Right lobe of liver (tissue), 6 donors: ENCODE data around the gene STXBP5. TPM values are rescaled to one million over a fixed set of nuclear protein-coding genes. Genes with fewer than 3 reads are reported as not detected.

Source experiments
- ATAC-seq, 4 donors: fragments of 200-7000 bp; cut with Tn5 transposase; one replicate each; pipeline ENCODE4 v1.9.1; 2020; ENCODE audit warnings: mild to moderate bottlenecking in 4 of 4, moderate library complexity in 4 of 4
- DNase-seq, 3 donors: peaks; one replicate each; pipeline ENCODE4 v3.0.0-alpha.2; 2020
- H3K27ac ChIP-seq, 3 donors: fragments of 200-600 bp; one replicate each; pipeline ENCODE4 v1.8.0; 2022
- H3K27me3 ChIP-seq, 2 donors: fragments of 200-600 bp; one replicate each; pipeline ENCODE4 v1.8.0; 2022
- H3K36me3 ChIP-seq, 4 donors: fragments of 200-600 bp; sonication (generic) in 1 of 4; one replicate each; pipeline versions ENCODE4 v1.5.1 to v1.8.0; 2017 to 2022; ENCODE audit warnings: control low read depth in 1 of 4
- H3K4me1 ChIP-seq, 4 donors: fragments of 200-600 bp; sonication (generic) in 1 of 4; one replicate each; pipeline versions ENCODE4 v1.5.1 to v1.8.0; 2017 to 2022; ENCODE audit warnings: control low read depth in 1 of 4
- H3K4me3 ChIP-seq, 3 donors: fragments of 200-600 bp; one replicate each; pipeline ENCODE4 v1.8.0; 2022
- H3K9me3 ChIP-seq, 4 donors: fragments of 200-600 bp; sonication (generic) in 1 of 4; one replicate each; pipeline versions ENCODE4 v1.5.1 to v1.8.0; 2017 to 2022; ENCODE audit warnings: control low read depth in 1 of 4
- POLR2A ChIP-seq: fragments of 450-650 bp; IDR thresholded peaks from one replicate; pipeline ENCODE4 v1.6.1; 2017; ENCODE audit warnings: antibody characterized with exemption, mild to moderate bottlenecking
- WGBS: methylation state at CpG from one replicate; pipeline ENCODE4 v1.1.6; 2018; ENCODE audit warnings: low coverage, low lambda C conversion rate; ENCODE audit not compliant: insufficient coverage; ENCODE audit errors: missing lambda C conversion rate; 5-methylcytosine and 5-hydroxymethylcytosine counted together
- intact Hi-C, 2 donors: fragments of 100-400 bp; cut with DNase I; formaldehyde crosslinking; loops; one replicate each; pipeline versions ENCODE4 v1.11.2 to v1.14.1; 2022
- total RNA-seq, 6 experiments: library from RNA; depleted of rRNA in 2 of 6; stranded (reverse); fragments of >200 nt in 2 of 6; fragmentation: NEBNext Ultra II Directional in 3 of 6; extraction: Animal tissue kit (Norgen Biotek cat#: 25700) in 3 of 6; gene quantifications; one replicate each; pipeline versions ENCODE4 v1.1.0 to v1.2.4, GENCODE V29; 2016 to 2023
- TF ChIP-seq, protein P1 (sequence below), 4 donors: fragments of 200-600 bp in 3 of 4; fragments of 450-650 bp in 1 of 4; IDR thresholded peaks; one replicate each; pipeline versions ENCODE4 v1.5.1 to v1.8.0; 2016 to 2022; ENCODE audit warnings: antibody characterized with exemption in 4 of 4, mild to moderate bottlenecking in 2 of 4
- donor health status: DM: no; HTN: yes; CAD: no.
- donor health status: DM: no; HTN: no; CAD: no.
- donor health status: DM: no; HTN: no; CAD: no.
- donor health status: DM: no; HTN: yes; CAD: no.
- donor health status: DM: no; HTN: yes; CAD: no.

The STXBP5 gene
- total RNA-seq, 6 experiments from 2014 or later, result 3.9 to 7.6 (median 5.7) TPM

DNA sequence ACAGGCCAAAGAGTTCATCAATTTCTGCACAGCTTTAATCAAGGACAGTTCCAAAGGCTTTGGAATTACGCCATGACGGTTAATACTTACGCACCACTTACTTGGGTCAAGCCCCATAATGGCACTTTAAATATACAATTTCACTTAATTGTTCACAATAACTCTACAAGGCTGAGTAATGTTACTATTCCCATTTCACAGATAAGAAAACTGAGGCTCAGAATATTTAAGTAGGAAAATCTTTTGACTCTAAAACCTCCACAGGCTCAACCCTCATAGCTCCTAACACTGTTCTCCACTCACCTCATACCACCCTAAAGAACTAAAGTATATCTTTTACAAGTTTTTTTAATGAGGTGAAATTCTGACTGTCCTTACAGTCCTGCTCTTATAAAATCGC lies 212.4 kb downstream of the STXBP5 start:
- H3K36me3 ChIP-seq, result no peaks in the 10 kb centered on the region
- no peaks in the 10 kb centered on the region for H3K4me1 ChIP-seq
- DNase-seq (no peak), ATAC-seq (no peak)
- no peak overlapping the region for H3K4me3 ChIP-seq
- no peaks in the 10 kb centered on the region for H3K27me3 ChIP-seq
- TF ChIP-seq POLR2A, result no peak
- TF ChIP-seq, protein P1, sequence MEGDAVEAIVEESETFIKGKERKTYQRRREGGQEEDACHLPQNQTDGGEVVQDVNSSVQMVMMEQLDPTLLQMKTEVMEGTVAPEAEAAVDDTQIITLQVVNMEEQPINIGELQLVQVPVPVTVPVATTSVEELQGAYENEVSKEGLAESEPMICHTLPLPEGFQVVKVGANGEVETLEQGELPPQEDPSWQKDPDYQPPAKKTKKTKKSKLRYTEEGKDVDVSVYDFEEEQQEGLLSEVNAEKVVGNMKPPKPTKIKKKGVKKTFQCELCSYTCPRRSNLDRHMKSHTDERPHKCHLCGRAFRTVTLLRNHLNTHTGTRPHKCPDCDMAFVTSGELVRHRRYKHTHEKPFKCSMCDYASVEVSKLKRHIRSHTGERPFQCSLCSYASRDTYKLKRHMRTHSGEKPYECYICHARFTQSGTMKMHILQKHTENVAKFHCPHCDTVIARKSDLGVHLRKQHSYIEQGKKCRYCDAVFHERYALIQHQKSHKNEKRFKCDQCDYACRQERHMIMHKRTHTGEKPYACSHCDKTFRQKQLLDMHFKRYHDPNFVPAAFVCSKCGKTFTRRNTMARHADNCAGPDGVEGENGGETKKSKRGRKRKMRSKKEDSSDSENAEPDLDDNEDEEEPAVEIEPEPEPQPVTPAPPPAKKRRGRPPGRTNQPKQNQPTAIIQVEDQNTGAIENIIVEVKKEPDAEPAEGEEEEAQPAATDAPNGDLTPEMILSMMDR (IDR thresholded peaks at IDR 0.05), result no peak
- intact Hi-C loops, result no loop called here
- H3K27ac ChIP-seq, result no peak overlapping the region
- H3K9me3 ChIP-seq, result no peaks in the 10 kb centered on the region
- WGBS, result 70% methylated on average over 4 of the region's 4 CpGs

DNA sequence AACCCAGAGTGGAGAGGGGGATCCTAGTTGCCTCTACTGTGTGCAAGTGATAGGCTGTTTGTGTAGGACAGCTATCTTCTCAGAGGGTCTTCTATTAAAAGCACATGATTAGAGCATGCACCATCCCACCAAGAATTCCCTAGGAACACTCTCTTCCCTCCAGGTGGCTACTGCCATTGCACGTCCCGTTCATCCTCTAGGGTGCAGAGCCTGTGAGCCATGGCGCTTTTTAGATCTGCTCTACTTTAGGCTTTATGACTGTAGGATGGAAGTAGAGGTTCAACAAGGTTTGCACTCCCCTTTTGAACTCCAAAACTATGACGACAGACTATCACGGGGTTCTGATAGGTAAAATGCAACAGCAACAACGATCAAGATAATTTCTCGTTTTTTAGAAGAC lies 213.7 kb downstream of the STXBP5 start:
- ATAC-seq, result no peak
- Histone ChIP-seq H3K9me3 (no peaks in the 10 kb centered on the region), H3K4me3 (no peak overlapping the region), H3K4me1 (no peaks in the 10 kb centered on the region), H3K27ac (no peak overlapping the region), H3K36me3 (no peaks in the 10 kb centered on the region), H3K27me3 (no peaks in the 10 kb centered on the region)
- DNase-seq, result no peak
- WGBS, result 59% methylated on average over 7 of the region's 7 CpGs
- TF ChIP-seq POLR2A, result no peak
- TF ChIP-seq, protein P1 (IDR thresholded peaks at IDR 0.05), result no peak
- intact Hi-C loops, result no loop called here

DNA sequence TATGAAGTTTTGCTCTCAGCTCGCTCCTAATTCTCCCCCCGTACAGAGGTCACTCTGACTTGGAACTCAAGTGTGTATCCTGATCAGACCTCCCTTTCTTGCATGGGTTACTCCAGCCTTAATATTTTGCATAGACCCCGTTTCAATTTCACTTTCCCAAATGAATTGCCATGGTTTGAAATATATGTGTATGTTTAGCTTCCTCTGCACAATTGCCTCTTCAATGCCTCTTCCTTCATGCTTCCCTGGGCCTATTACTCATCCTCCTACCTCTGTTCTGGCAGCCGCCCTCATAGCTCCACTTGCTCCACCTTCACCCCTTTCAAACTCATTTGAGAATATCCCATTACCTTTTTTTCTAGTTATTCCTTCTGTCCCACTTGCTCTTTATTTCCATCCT lies 214.3 kb downstream of the STXBP5 start:
- 68% methylated on average over 4 of the region's 4 CpGs for WGBS
- no peaks in the 10 kb centered on the region for H3K27me3 ChIP-seq
- TF ChIP-seq POLR2A, result no peak
- TF ChIP-seq, protein P1 (IDR thresholded peaks at IDR 0.05), result no peak
- no peaks in the 10 kb centered on the region for H3K4me1 ChIP-seq
- no peak for DNase-seq
- intact Hi-C loops, result no loop called here
- H3K4me3 ChIP-seq, result no peak overlapping the region
- H3K27ac ChIP-seq, result no peak overlapping the region
- no peaks in the 10 kb centered on the region for H3K36me3 ChIP-seq
- ATAC-seq, result no peak
- H3K9me3 ChIP-seq, result no peaks in the 10 kb centered on the region

DNA sequence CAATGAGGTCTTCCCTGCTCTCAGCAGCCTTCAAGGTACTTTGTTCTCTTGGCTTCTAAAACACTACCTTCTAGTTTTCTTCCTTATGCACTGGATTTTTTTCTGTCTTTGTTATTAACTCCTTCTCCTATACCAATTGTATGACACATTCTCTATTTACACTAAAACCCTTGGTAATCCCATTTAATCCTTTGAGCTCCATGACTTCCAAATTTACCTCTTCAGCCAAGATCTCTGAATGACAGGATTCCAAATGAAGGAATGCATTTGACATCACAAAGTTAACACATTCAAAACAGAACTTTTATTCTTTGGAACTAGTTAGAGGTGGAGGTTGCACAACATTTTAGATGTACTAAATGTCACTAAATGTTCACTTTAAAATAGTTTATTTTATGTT lies 217.7 kb downstream of the STXBP5 start:
- H3K27me3 ChIP-seq, result no peaks in the 10 kb centered on the region
- TF ChIP-seq POLR2A, result no peak
- TF ChIP-seq, protein P1 (IDR thresholded peaks at IDR 0.05), result no peak
- intact Hi-C loops, result no loop called here
- H3K4me1 ChIP-seq, result no peaks in the 10 kb centered on the region
- no peaks in the 10 kb centered on the region for H3K36me3 ChIP-seq
- H3K27ac ChIP-seq, result no peak overlapping the region
- no peaks in the 10 kb centered on the region for H3K9me3 ChIP-seq
- DNase-seq (no peak), ATAC-seq (no peak)
- no peak overlapping the region for H3K4me3 ChIP-seq

DNA sequence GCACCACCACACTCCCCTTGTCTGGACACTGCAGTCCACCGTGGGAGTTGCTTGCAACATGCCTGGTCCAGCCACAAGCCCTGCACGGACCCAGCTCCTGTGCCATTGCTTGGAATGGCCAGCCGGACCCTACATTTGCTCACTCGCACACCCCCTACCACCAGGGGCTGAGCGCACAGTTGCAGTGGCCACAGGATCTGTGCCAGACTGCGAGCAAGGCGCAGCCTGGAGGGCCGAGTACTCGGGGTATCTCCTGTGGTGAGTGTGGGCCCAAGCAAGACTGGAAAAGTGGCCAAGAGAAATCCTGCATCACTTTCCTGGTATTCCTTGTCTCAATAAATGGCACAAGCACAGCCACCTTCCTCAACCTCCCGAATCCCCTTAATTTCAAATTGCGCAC lies 218.9 kb downstream of the STXBP5 start:
- WGBS, result 90% methylated on average over 4 of the region's 11 CpGs
- Histone ChIP-seq H3K4me1 (no peaks in the 10 kb centered on the region), H3K36me3 (no peaks in the 10 kb centered on the region), H3K9me3 (no peaks in the 10 kb centered on the region), H3K27me3 (no peaks in the 10 kb centered on the region), H3K27ac (no peak overlapping the region), H3K4me3 (no peak overlapping the region)
- ATAC-seq, result peak in 1 of 4 donors; percentile 14
- DNase-seq, result peak in 1 of 3 donors; percentile 49
- TF ChIP-seq, protein P1 (IDR thresholded peaks at IDR 0.05), result no peak
- no peak for TF ChIP-seq POLR2A
- intact Hi-C loops, result no loop called here
